ENCODE measurements around the gene AATK. TPM values are rescaled to one million over a fixed set of nuclear protein-coding genes. Genes with fewer than 3 reads are reported as not detected.

AATK gene
- total and polyA plus RNA-seq, 10 of the 15 experiments (the other 5 are each of a cell fraction or from before 2014, with no cell fraction given) = 0.04 TPM; not detected in 9

GRCh38 chr17:81127133-81127455, 38.9 kb downstream of the AATK start:
- no peak overlapping the region for H3K4me3 ChIP-seq
- FAIRE-seq (no peak), DNase-seq (ENCODE audit: low read depth, low spot score) (no peak), ATAC-seq (no peak)
- no peak for TF ChIP-seq PRDM15 (CRISPR knock-in tag; IDR thresholded peaks at IDR 0.05)
- no peak for TF ChIP-seq BACH1 (IDR thresholded peaks at IDR 0.05; ENCODE audit: borderline replicate concordance)
- TF ChIP-seq USF2 (IDR thresholded peaks at IDR 0.05; ENCODE audit: borderline replicate concordance, low read depth, low read length) = no peak
- TF ChIP-seq ZSCAN29 (IDR thresholded peaks at IDR 0.05) = no peak
- no peak for TF ChIP-seq ZBED1 (IDR thresholded peaks at IDR 0.05; ENCODE audit: borderline replicate concordance)
- no peak for TF ChIP-seq JUND (IDR thresholded peaks at IDR 0.05; ENCODE audit: low read depth, low read length)
- TF ChIP-seq ZNF217 (IDR thresholded peaks at IDR 0.05) = no peak
- H3K79me2 ChIP-seq (ENCODE audit: control insufficient read depth, insufficient read depth, low read length) = no peaks in the 10 kb centered on the region
- CTCF ChIA-PET = no interaction called here
- H3K9ac ChIP-seq (ENCODE audit: control insufficient read depth, insufficient read depth, low read length) = no peak overlapping the region
- H3K9me3 ChIP-seq (replicated peaks; ENCODE audit: control insufficient read depth, insufficient read depth, low read length) = no peaks in the 10 kb centered on the region
- no peak overlapping the region for H3K4me2 ChIP-seq (ENCODE audit: control insufficient read depth, insufficient read depth)
- no peak overlapping the region for H2AFZ ChIP-seq (ENCODE audit: control insufficient read depth, low read depth, low read length)
- no TSS peak for BruUV-seq (replicated peaks)
- H3K27me3 ChIP-seq (replicated peaks in 1 of 2; ENCODE audit: control insufficient read depth in 2 of 2, insufficient read depth in 2 of 2, low read length in 1 of 2) = no peaks in the 10 kb centered on the region
- intact Hi-C loops (cut with micrococcal nuclease; ENCODE audit: unreplicated experiment) (no loop called here), in situ Hi-C loops (cut with MboI) (loop anchor here (25.0 kb wide), 1 partner anchor 360 kb away; no protein-coding TSS in a partner anchor)
- H3K4me1 ChIP-seq (ENCODE audit: control insufficient read depth, insufficient read depth, low read length) = no peaks in the 10 kb centered on the region
- RAD21 ChIA-PET (ENCODE audit: unreplicated experiment) = no interaction called here
- SMC1A ChIA-PET (ENCODE audit: uncharacterized antibody, unreplicated experiment) = no interaction called here
- no peak overlapping the region for H3K27ac ChIP-seq (ENCODE audit: control insufficient read depth, insufficient read depth)
- WGBS (ENCODE audit: insufficient coverage, insufficient replicate concordance, low lambda C conversion rate, missing lambda C conversion rate) = 21% methylated on average over 4 of the region's 5 CpGs
- H4K20me1 ChIP-seq (ENCODE audit: control insufficient read depth, insufficient read depth) = no peaks in the 10 kb centered on the region
- H3K36me3 ChIP-seq (ENCODE audit: control insufficient read depth in 2 of 2, insufficient read depth in 2 of 2, low read length in 1 of 2) = no peaks in the 10 kb centered on the region
- POLR2A ChIA-PET = no interaction called here

Data from GM12878 (cell line).